Stimulated activated naive CD8-positive, alpha-beta T cell treated with anti-CD3 and anti-CD28 coated beads, Interleukin-15, Interleukin-2, amounts not matched to agents 100 U/mL and 50 U/mL, for 24 hours (primary cell): Measurements from ENCODE around the gene RTN4RL2.

Experiments
- ATAC-seq: fragments of 150-1000 bp; cut with Tn5 transposase; one replicate; pipeline ENCODE4 v1.10.0; 2021
- DNase-seq: peaks from one replicate; pipeline ENCODE4 v3.0.0; 2021

The RTN4RL2 gene

DNA sequence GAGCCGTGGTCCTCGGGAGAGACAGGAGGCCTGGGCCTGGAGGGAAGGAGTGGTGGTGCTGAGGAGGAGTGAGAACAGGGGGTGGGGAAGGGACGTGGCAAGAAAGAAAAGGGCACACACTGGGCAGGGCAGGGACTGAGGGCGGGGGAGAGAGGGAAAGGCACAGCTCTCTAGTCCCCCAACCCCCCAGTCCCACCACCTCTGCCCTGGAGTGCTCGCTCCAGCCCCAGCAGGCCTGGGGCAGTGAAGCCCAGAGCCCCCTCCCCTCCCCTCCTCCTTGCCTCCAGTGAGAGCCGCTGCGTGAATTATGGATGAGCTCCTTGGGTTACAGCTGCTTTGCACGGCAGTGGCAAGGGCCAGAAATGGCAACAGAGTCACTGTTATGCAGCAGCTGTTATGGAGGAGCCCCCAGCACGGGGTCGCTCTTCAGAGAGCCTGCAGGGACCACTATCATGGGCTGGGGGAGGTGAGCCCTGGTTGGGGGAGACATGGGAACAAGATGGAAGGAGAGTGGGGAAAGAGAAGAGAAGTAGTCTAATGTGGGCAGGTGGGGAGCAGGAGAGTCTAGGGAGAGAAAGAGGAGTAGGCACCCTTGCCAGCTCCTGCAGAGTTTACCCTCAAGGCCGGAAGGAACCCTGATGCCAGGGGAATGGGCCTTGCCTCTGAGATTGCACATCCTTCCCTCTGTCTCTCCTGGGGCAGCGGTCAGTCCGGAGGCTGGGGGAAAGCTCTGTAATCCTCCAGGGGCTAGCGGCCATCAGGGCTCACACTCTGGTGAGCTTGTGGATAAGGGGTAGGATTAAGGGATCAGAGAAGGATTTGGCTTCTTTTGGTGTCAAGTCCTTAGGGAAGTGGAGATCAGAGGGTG is 3.6 kb downstream of the RTN4RL2 start:
- no peak for DNase-seq
- ATAC-seq: no peak

DNA sequence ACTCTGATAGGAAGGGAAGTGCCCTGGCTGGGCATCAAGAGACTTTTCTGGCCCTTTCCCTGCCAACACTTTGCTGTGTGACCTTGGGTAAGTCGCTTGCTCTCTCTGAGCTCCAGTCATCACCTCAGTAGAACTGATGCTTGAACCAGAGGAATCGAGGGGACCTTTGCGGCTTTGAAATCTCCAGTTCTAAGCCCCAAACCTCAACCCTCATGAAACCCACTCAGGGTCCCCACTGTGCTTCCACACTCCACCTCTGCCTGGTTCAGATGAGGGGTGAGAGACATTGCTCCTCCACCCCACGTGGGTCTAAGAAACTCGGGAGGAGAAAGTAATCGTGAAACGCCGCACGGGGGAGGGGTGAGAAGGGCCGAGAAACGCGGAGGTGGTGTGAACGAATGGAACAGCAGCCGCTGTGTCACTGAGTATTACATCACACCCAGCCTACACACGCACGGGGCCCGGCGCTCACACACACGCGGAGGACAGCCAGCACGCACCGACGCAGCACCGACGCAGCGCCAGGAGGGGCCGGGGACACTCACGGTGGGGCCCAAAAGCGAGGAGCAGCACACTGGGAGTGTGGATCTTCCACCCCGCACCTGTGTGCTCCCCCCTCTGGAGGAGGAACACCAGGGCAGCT is 4.3 kb downstream of the RTN4RL2 start:
- DNase-seq: no peak
- no peak for ATAC-seq

DNA sequence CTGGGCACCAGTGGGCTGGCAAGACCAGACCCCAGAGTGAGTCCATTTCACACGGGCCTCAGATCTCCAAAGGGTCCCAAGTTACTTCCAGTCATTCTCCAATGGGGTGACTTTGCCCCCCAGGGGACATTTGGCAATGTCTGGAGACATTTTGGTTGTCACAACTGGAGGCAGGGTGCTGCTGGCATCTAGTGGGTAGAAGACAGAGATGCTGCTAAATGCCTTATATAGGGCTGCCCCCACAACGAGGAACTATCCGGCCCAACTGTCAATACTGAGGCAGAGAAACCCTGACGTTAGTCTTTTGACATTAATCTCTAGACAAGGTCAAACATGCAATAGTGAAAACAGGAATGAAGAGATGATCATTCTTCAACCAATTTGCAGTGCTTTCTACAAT is 6.4 kb downstream of the RTN4RL2 start:
- no peak for ATAC-seq
- no peak for DNase-seq

DNA sequence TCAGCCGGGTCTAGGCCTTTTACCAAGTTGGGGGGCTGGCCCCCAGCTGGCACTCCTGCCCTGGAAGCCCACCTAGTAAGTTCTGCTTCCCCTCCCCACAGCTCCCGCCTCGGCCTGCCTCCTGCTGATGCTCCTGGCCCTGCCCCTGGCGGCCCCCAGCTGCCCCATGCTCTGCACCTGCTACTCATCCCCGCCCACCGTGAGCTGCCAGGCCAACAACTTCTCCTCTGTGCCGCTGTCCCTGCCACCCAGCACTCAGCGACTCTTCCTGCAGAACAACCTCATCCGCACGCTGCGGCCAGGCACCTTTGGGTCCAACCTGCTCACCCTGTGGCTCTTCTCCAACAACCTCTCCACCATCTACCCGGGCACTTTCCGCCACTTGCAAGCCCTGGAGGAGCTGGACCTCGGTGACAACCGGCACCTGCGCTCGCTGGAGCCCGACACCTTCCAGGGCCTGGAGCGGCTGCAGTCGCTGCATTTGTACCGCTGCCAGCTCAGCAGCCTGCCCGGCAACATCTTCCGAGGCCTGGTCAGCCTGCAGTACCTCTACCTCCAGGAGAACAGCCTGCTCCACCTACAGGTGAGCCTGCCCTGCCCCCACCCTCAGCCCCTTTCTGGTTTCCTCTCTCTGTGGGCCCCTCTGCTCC is 7.3 kb downstream of the RTN4RL2 start:
- DNase-seq (no peak), ATAC-seq (no peak)

DNA sequence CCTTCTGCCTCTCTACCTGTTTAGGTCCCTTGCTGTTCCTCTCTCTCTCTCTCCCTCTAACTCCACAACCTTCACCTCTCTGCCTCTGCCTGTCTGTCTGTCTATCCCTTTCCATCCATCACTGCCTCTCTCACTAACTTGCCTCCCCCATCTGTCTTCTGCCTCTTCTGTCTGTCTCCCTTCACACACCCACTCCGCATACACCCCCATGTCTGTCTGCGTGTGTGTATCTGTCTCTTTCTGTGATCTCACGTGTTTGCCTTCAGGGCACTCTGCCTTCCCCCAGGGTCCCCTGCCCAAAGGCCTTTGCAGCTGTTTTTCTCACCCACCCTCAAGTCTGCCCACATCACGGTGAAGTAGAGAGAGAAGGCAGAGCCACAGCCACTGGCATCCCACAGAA is 7.9 kb downstream of the RTN4RL2 start:
- no peak for DNase-seq
- ATAC-seq: no peak

DNA sequence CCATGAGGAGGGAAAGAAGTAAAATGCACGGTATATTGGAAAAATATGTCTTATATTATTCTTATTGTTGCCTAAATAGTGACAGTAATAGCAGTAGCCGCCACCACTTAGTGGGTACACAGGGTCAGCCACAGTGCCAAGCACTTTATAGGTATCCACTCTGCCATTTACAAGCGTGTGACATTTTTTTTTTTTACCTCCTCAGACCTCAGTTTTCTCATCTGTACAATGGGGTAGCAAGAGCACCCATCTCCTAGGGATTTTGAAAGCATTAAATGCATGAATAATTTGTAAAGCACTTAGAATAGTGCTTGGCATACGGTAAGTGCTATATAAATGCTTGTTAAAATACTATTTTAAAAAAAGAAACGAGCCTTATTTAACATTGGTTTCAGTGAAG is 8.9 kb downstream of the RTN4RL2 start:
- ATAC-seq (no peak), DNase-seq (no peak)

DNA sequence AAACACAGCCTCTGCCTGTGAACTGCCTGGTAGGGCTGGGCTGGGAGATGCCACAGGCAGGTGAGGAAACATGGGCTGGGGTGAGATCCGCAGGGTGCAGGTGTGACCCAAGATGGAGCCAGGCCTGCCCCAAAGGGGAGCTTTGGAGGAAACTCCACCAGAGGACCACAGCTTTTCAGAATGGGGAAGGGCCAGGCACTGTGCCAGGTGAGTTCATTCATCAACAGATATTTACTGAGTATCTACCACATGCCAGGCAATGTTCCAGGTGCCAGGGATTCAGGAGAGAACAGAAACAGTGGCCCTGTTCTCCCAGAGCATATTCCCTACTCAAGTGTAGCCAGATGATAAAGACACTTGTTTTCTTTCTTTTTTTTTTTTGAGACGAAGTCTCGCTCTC is 11.2 kb downstream of the RTN4RL2 start:
- DNase-seq (no peak), ATAC-seq (no peak)

DNA sequence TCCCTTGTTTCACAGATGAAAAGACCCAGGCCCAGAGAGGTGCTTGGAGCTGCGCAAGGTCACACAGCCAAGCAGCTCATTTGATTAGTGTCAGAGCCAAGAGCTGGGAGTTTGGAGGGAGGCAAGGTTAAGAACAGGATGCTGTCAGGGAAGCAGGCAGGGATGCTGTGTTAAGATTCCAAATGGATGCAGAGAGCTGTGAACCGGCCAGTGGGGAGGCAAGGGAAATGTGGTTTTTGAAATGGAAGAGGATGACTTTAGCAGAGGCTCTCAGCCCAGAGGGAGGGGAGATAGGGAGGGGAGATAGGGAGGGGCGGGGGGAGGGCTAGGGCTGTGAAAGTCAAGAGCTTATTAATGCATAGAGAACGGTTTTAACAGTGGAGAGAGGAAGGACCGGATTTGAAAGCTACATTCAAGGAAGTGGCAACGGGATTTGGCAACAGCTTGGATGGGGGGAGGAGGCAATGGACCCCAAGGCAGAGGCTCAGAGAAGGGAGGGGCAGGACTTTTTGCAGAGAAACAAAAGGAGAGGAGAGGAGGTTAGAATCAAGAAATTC is 13.0 kb downstream of the RTN4RL2 start:
- DNase-seq: no peak
- no peak for ATAC-seq

DNA sequence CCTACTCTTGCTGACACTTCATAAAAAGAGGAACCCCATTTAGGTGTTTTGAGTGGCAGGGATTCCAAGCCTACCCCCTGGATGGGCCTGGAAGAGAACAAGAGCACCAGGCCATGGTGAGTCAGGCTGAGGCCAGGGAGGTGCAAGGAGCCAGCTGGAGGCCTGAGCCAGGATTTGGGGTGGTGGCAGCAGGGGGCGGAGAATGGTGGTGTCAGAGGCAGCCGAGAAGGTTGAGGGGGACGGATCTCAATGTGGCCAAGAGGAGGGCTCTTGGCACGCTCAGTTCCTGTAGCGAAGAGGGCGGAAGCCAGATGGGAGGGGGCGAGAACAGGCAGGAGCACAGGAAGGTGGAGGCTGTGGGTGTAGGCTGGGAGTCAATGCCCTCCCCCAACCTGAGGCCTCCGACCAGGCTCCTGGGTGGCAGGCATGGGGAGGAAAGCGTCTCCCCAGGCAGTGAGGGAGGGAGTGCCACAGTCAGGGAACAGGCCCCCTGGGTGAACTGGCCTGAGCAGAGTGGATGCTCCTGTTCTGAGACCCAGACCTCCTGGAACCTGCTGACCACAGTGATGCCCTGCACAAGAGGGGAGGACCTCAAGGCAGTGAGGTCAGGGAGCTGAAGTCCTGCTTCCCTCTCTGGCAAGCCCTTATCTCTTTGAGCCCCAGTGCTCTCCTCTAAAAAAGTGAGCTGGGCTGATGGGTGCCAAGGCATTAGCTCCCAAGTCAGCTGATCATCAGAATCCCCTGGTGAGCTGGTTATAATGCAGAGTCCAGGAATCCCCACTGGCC is 13.9 kb downstream of the RTN4RL2 start:
- ATAC-seq (peak; percentile 48), DNase-seq (peak; percentile 52)

DNA sequence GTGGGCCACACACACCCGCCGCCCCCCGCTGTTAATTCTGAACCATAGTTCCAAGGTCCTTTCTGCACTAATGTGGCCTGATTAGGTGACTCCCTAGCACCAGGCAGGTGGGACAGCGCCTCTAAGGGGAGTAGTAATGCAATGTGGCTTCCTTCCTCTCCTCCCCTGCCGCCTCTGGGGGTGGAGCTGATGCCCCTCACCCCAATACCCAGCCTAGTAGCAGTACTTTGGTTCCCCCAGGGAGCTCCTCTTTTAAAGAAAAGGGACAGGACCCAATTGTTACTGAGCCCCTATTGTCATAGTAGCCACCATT is 14.4 kb downstream of the RTN4RL2 start:
- DNase-seq (no peak), ATAC-seq (no peak)

DNA sequence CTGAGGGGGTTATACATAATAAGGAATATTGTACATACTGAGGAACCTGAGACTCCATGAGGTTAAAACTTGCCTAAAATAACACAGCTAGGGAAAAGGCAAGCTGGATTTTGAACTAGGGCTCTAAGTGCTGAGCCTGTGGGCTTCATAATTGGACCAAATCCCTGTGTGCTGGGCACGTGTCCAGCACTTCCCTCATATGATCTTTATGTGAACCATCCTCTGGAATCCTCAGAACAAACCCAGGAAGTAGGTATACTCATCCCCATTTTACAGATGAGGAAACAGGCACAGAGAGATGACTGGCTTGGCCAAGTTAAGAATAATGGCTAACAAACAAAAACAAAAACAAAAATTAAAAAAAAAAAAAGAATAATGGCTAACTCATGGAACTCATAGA is 14.9 kb downstream of the RTN4RL2 start:
- no peak for ATAC-seq
- DNase-seq: no peak

DNA sequence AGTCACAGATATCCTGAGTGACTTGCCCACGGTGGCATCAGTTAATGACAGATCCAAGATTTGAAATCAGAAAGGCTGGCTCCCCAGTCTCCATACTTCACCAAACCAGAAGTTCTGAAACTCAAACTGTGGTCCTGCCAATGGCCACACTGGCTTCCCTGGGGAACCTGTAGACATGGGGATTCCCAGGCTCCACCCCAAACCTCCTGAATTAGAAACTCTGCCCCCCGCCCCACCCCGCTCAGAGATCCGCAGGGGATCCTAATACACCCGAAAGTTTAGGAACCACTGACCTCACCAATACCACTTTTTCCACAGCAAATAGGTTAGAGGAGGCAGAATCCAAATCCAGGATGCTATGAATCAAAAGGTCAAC is 15.3 kb downstream of the RTN4RL2 start:
- ATAC-seq (no peak), DNase-seq (no peak)

DNA sequence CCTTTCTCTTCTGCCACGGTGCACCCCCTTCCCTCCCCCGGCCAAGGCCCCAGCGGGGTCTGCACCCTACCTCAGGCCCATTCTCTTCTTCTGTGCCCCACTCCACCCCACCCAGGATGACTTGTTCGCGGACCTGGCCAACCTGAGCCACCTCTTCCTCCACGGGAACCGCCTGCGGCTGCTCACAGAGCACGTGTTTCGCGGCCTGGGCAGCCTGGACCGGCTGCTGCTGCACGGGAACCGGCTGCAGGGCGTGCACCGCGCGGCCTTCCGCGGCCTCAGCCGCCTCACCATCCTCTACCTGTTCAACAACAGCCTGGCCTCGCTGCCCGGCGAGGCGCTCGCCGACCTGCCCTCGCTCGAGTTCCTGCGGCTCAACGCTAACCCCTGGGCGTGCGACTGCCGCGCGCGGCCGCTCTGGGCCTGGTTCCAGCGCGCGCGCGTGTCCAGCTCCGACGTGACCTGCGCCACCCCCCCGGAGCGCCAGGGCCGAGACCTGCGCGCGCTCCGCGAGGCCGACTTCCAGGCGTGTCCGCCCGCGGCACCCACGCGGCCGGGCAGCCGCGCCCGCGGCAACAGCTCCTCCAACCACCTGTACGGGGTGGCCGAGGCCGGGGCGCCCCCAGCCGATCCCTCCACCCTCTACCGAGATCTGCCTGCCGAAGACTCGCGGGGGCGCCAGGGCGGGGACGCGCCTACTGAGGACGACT is 15.9 kb downstream of the RTN4RL2 start:
- peak; percentile 50 for DNase-seq
- ATAC-seq: peak; percentile 16

DNA sequence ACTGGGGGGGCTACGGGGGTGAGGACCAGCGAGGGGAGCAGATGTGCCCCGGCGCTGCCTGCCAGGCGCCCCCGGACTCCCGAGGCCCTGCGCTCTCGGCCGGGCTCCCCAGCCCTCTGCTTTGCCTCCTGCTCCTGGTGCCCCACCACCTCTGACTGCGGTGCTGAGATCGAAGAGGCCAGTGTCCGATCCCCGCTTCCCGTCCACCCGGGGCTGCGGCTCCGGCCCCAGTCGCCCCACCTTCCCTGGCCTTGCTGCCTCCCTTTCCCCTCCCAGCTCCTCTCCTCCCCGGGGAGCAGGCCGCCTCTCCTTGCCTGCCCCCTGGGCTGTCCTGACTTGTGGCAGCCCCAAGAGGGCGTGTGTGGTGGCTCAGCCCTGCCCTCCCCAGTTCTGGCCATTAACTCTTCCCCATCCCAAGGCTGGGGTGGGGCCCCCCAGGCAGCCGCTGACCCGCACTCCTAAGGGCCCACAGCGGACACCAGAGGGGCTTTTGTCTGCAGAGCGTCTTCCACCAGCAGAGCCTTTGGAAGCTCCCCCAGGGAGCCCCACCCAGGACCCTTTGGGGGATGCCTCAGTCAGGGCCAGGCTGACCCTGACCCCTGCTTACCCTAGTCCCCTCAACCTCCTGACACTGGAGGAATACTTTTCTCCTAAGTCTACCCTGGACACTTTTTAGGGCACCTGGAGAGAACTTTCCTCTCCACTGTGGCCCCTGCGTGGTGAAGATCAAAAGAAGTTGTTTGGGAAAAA is 16.6 kb downstream of the RTN4RL2 start:
- DNase-seq: peak; percentile 58
- ATAC-seq: peak; percentile 45

DNA sequence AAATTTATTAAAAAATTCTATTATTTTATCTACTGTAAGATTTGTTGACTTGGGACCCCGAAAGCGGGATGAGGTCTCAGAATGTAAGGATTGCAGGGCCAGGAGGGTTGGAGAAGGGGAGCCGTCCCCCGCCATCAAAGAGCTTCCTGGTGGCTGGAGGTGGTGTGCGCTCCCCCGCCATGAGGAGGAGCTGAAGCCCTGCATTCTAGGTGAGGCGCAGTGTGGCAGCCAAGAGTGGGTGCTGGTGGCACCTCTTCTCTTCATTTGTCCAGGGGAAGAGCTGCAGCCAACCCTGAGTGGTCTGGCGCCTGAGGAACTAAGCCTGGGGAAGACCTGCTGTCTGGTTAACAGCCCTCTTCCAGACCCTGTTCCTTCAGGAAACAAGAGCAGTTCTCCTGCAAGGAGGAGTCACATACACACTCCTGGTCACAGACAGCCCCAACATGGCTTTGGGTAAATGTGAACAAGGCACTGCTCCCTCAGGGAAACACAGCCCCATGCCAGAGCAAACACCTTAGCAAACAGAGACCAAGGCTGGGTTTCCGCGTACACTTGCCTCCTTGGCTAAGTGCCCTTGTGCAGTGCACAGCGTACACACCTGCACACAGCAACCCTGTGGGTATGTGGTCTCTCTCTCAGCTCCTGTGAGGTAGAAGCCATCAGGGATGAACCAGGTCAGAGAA is 17.3 kb downstream of the RTN4RL2 start:
- ATAC-seq (no peak), DNase-seq (no peak)

DNA sequence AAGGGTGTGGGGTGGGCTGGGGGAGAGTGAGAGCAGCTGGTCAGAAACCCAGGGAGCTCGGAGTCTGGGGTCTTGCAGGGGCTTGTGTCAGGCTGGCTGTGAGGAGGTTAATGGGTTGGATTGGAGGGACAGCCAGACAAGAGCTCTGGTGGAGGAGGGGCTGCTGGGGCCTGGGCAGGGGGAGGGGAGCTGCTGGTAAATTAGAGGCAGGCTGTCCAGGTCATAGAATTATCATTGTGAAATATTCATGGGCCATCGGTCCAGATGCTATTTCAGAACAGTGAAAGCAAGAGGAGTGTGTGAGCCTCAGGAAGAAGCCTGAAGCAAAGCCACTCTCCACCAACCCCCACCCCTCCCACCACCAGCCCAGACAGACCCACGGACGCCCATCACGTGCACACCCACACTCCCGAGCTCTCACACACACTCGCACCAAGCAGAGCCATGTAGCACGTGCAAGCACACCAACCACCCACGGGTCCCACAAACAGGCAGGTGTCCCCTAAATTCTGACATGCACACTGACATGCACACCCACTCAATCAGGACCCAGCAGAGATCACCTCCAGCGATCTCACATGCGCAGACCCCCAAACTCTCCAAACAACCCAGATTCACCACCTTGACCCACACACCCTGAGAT is 18.8 kb downstream of the RTN4RL2 start:
- DNase-seq (no peak), ATAC-seq (no peak)

DNA sequence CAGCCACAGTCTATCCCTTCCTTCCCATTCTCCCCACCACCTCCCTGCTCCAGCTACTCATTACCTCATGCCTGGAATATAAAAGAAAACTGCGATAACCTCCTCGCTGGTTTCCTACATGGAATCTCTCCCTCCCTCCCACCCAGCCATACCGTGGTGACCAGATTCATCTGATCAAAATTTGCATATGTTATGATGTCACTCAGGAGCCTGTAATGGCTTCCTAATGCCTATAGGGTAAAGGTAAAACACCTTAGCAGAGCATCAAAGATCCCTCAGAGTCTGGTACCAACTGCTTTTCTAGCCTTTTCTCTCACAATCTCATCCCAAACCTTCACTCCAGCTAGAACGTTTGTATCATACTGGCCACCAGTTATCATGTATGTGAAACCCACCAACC is 19.6 kb downstream of the RTN4RL2 start:
- ATAC-seq: no peak
- no peak for DNase-seq

DNA sequence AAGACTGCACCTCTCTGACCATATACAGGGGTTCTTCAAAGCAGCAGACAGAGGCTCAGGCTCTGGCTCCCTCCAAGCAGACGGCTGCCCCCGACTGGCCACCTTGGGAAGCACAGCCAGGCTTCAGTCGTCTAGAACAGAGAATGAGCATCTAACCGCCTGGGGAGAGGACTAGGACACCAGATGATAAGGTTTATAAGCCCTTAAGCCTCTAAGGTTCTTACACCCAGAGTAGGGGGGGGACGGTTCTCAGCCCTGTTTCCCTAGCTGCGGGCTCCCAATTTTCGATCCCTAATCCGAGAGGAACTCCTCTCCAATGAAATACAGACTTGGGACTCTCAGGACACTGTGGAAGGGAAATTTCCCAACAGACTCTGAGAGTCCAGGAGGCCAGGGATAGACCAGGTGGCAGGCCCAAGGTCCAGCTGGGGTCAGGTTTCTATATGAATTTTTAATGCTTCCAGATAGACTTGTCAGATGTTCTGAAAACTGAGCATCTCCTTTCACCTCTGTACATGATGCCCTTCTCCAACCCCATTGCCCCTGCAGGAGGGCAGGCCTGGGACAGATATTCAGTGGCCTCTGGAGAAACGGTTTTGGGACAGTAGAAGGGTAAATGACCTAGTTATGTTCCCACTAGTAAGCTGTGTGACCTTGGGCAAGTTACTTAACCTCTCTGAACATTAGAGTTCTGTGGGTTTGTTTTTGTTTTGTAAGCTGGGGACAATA is 20.2 kb downstream of the RTN4RL2 start:
- ATAC-seq (peak; percentile 39), DNase-seq (peak; percentile 85)

DNA sequence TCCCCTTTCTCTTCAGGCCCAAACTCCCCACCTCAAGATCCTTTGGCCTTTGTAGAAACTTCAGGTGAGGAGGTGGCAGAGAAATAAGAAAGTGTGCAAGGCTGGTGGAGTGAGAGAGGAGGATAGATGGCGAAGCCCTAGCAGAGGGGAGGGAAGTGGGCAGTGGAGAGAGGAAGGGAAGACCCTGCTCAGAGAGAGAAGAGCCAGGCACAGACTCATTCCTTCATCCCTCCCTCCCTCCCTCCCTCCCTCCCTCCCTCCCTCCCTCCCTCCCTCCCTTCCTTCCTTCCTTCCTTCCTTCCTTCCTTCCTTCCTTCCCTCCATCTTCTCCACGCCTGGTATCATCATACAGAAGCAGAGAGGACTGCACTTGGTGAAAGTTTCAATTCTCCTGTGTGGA is 21.0 kb downstream of the RTN4RL2 start:
- ATAC-seq (no peak), DNase-seq (no peak)
